MM.1S (cell line): Measurements from ENCODE around the gene KRTAP5-5.
"Not testable (repeated sequence)": the region's sequence is repeated elsewhere in the genome, so short reads cannot be mapped to it uniquely, and the experiment has no call there.

ENCODE experiments used
- DNase-seq: peaks from one replicate; pipeline ENCODE4 v3.0.0-alpha.2; 2015
- H2AFZ ChIP-seq: fragments of 300-600 bp; sonication (generic); 2 replicates; pipeline ENCODE4 v1.6.0; 2016; ENCODE audit warnings: antibody characterized with exemption, low read length
- H3F3A ChIP-seq: fragments of 300-600 bp; sonication (generic); 2 replicates; pipeline ENCODE4 v1.6.1; 2016; ENCODE audit warnings: mild to moderate bottlenecking, antibody characterized with exemption, low read length, moderate library complexity, mixed read lengths; ENCODE audit not compliant: insufficient read depth
- H3K27ac ChIP-seq: fragments of 300-600 bp; sonication (generic); 2 replicates; pipeline ENCODE4 v1.5.1; 2016; ENCODE audit warnings: mild to moderate bottlenecking, low read length
- H3K27me3 ChIP-seq: fragments of 300-600 bp; sonication (generic); replicated peaks from 2 replicates; pipeline ENCODE4 v1.6.0; 2016; ENCODE audit warnings: low read length; ENCODE audit not compliant: insufficient read depth
- H3K36me3 ChIP-seq: fragments of 300-600 bp; sonication (generic); replicated peaks from 2 replicates; pipeline ENCODE4 v1.6.1; 2016; ENCODE audit warnings: mild to moderate bottlenecking, low read length, mixed read lengths; ENCODE audit not compliant: insufficient read depth
- H3K4me1 ChIP-seq: fragments of 300-600 bp; sonication (generic); 2 replicates; pipeline ENCODE4 v1.6.1; 2016; ENCODE audit warnings: low read length, mixed read lengths
- H3K4me2 ChIP-seq: fragments of 300-600 bp; sonication (generic); 2 replicates; pipeline ENCODE4 v1.6.0; 2016; ENCODE audit warnings: low read depth, low read length
- H3K4me3 ChIP-seq: fragments of 300-600 bp; sonication (generic); 2 replicates; pipeline ENCODE4 v1.5.1; 2016; ENCODE audit warnings: low read length, mixed read lengths
- H3K79me2 ChIP-seq: fragments of 300-600 bp; sonication (generic); 2 replicates; pipeline ENCODE4 v1.6.1; 2016; ENCODE audit warnings: mixed run types, low read length, mixed read lengths
- H3K9ac ChIP-seq: fragments of 300-600 bp; sonication (generic); 2 replicates; pipeline ENCODE4 v1.6.1; 2016; ENCODE audit warnings: low read length, mixed read lengths
- H3K9me2 ChIP-seq: fragments of 300-600 bp; sonication (generic); replicated peaks from 2 replicates; pipeline ENCODE4 v1.6.1; 2016; ENCODE audit warnings: mild to moderate bottlenecking, low read length, mixed read lengths; ENCODE audit not compliant: insufficient read depth
- H3K9me3 ChIP-seq: fragments of 300-600 bp; sonication (generic); replicated peaks from 2 replicates; pipeline ENCODE4 v1.6.1; 2016; ENCODE audit warnings: mild to moderate bottlenecking, low read length, mixed read lengths; ENCODE audit not compliant: insufficient read depth
- H4K20me1 ChIP-seq: fragments of 300-600 bp; sonication (generic); 2 replicates; pipeline ENCODE4 v1.6.1; 2016; ENCODE audit warnings: mild to moderate bottlenecking, low read length, moderate library complexity, mixed read lengths; ENCODE audit not compliant: insufficient read depth
- CTCF ChIP-seq: fragments of 300-600 bp; sonication (generic); IDR thresholded peaks from 2 replicates; pipeline ENCODE4 v1.5.1; 2016; ENCODE audit warnings: antibody characterized with exemption, low read length, mixed read lengths
- EZH2 ChIP-seq: fragments of 300-600 bp; sonication (generic); optimal IDR thresholded peaks from 2 replicates; pipeline ENCODE3; 2017; ENCODE audit warnings: low read depth, mild to moderate bottlenecking, antibody characterized with exemption, low read length, mixed read lengths
- EZH2phosphoT487 ChIP-seq: fragments of 300-600 bp; sonication (generic); IDR thresholded peaks from 2 replicates; pipeline ENCODE4 v1.6.1; 2018; ENCODE audit warnings: antibody characterized with exemption, low read length

The KRTAP5-5 gene

GRCh38 chr11:1604181-1604580 is 25.4 kb upstream of the KRTAP5-5 start:
- Histone ChIP-seq H3K27ac (no peak overlapping the region), H3K9me2 (no peaks in the 10 kb centered on the region), H3K27me3 (peaks cover 94% of the 10 kb centered on the region), H3K4me2 (no peak overlapping the region), H3K9me3 (no peaks in the 10 kb centered on the region), H3F3A (no peaks in the 10 kb centered on the region), H3K9ac (no peak overlapping the region), H3K4me3 (no peak overlapping the region), H3K79me2 (no peaks in the 10 kb centered on the region), H2AFZ (no peak overlapping the region), H4K20me1 (peaks cover 16% of the 10 kb centered on the region), H3K36me3 (no peaks in the 10 kb centered on the region), H3K4me1 (peaks cover 19% of the 10 kb centered on the region)
- no peak for TF ChIP-seq EZH2phosphoT487
- no peak for TF ChIP-seq CTCF
- no peak for TF ChIP-seq EZH2
- DNase-seq = no peak

GRCh38 chr11:1604711-1605110 is 24.9 kb upstream of the KRTAP5-5 start:
- Histone ChIP-seq H3K4me1 (peaks cover 19% of the 10 kb centered on the region), H2AFZ (no peak overlapping the region), H3K27me3 (peaks cover 94% of the 10 kb centered on the region), H3K9me2 (no peaks in the 10 kb centered on the region), H3K4me3 (no peak overlapping the region), H3K9ac (no peak overlapping the region), H3F3A (no peaks in the 10 kb centered on the region), H3K4me2 (no peak overlapping the region), H3K27ac (no peak overlapping the region), H3K36me3 (no peaks in the 10 kb centered on the region), H4K20me1 (peaks cover 16% of the 10 kb centered on the region), H3K9me3 (no peaks in the 10 kb centered on the region), H3K79me2 (no peaks in the 10 kb centered on the region)
- no peak for TF ChIP-seq EZH2phosphoT487
- no peak for TF ChIP-seq EZH2
- TF ChIP-seq CTCF = no peak
- DNase-seq = no peak

- H3K9ac ChIP-seq, H3K36me3 ChIP-seq: not testable (repeated sequence)
Measured at GRCh38 chr11:1605923-1606322, 23.7 kb upstream of the KRTAP5-5 start.

GRCh38 chr11:1607156-1607845 is 22.3 kb upstream of the KRTAP5-5 start:
- H3K4me3 ChIP-seq, H2AFZ ChIP-seq, H3K9me2 ChIP-seq, H3K27ac ChIP-seq, DNase-seq, H3K9me3 ChIP-seq, H3K36me3 ChIP-seq, H3K9ac ChIP-seq, H3K79me2 ChIP-seq, H3K4me2 ChIP-seq, H3F3A ChIP-seq: not testable (repeated sequence)
- peaks cover 16% of the 10 kb centered on the region for H4K20me1 ChIP-seq
- peaks cover 19% of the 10 kb centered on the region for H3K4me1 ChIP-seq
- peaks cover 93% of the 10 kb centered on the region for H3K27me3 ChIP-seq

More at GRCh38 chr11:1605923-1606322, 23.7 kb upstream of the KRTAP5-5 start:
- H3K79me2 ChIP-seq, H2AFZ ChIP-seq, H3K9me2 ChIP-seq, H3K27ac ChIP-seq, H3K4me3 ChIP-seq, H3K9me3 ChIP-seq, H3F3A ChIP-seq: not testable (repeated sequence)
- Histone ChIP-seq H3K4me2 (peak overlapping the region; percentile 44; the same call in 1 of the 2 replicates), H3K4me1 (peaks cover 19% of the 10 kb centered on the region), H4K20me1 (peaks cover 16% of the 10 kb centered on the region), H3K27me3 (peaks cover 94% of the 10 kb centered on the region)
- DNase-seq = peak; percentile 86

GRCh38 chr11:1607901-1608300 is 21.7 kb upstream of the KRTAP5-5 start:
- Histone ChIP-seq H3K4me1 (peaks cover 19% of the 10 kb centered on the region), H4K20me1 (peaks cover 15% of the 10 kb centered on the region), H3K27me3 (peaks cover 93% of the 10 kb centered on the region)
- H3F3A ChIP-seq, H3K79me2 ChIP-seq, H3K9me2 ChIP-seq, H3K4me2 ChIP-seq, H3K9ac ChIP-seq, H3K4me3 ChIP-seq, H3K36me3 ChIP-seq, DNase-seq, H3K9me3 ChIP-seq, H3K27ac ChIP-seq, H2AFZ ChIP-seq: not testable (repeated sequence)
